ENCODE measurements around the gene ZFP62.

DNA sequence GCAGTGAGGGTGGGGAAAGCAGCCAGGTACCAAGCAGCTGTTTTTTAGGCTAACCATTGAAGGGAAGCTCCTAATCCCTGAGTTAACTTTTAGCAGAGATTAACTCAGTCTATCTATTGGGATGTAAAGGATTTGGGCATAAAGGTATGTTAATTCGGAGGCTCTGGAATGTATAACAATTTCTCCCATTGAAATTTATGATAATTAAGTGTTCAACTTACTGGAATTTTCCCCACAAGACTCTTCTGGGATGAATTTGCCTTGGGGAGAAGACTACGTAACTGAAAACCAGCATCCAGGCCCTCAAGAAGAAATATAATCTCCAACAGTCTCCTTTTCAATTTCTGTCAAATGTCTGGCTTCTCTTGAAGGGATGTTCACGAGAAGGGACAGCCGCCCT lies 23.6 kb downstream of the ZFP62 start:
- TF ChIP-seq, protein P1, sequence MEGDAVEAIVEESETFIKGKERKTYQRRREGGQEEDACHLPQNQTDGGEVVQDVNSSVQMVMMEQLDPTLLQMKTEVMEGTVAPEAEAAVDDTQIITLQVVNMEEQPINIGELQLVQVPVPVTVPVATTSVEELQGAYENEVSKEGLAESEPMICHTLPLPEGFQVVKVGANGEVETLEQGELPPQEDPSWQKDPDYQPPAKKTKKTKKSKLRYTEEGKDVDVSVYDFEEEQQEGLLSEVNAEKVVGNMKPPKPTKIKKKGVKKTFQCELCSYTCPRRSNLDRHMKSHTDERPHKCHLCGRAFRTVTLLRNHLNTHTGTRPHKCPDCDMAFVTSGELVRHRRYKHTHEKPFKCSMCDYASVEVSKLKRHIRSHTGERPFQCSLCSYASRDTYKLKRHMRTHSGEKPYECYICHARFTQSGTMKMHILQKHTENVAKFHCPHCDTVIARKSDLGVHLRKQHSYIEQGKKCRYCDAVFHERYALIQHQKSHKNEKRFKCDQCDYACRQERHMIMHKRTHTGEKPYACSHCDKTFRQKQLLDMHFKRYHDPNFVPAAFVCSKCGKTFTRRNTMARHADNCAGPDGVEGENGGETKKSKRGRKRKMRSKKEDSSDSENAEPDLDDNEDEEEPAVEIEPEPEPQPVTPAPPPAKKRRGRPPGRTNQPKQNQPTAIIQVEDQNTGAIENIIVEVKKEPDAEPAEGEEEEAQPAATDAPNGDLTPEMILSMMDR (conservative IDR thresholded peaks at IDR 0.05 in 1 of 2, IDR thresholded peaks at IDR 0.05 in 1 of 2; ENCODE audit: low read depth in 1 of 2, low read length in 2 of 2): no peak
- TF ChIP-seq EZH2 (IDR thresholded peaks at IDR 0.05; ENCODE audit: low read length, missing control alignments): no peak
